Upper lobe of left lung (tissue), 6 donors: ENCODE data around the gene NHLRC2. TPM values are rescaled to one million over a fixed set of nuclear protein-coding genes. Genes with fewer than 3 reads are reported as not detected.
"Not testable (repeated sequence)": the region's sequence is repeated elsewhere in the genome, so short reads cannot be mapped to it uniquely, and the experiment has no call there.

Experiments
- ATAC-seq, 2 donors: fragments of 200-7000 bp; cut with Tn5 transposase; one replicate each; pipeline ENCODE4 v1.9.1; 2022; ENCODE audit warnings: mild to moderate bottlenecking in 2 of 2, moderate library complexity in 2 of 2; ENCODE audit not compliant: low FRiP score in 2 of 2
- DNase-seq, 2 donors: peaks; one replicate each; pipeline ENCODE4 v3.0.0-alpha.2; 2019 to 2020
- H3K27ac ChIP-seq, 4 donors: fragments of 200-600 bp; sonication (generic); one replicate each; pipeline ENCODE4 v1.5.1; 2016 to 2019
- H3K27me3 ChIP-seq, 4 donors: fragments of 200-600 bp; sonication (generic); one replicate each; pipeline ENCODE4 v1.5.1; 2017 to 2019
- H3K36me3 ChIP-seq, 4 donors: fragments of 200-600 bp; sonication (generic); one replicate each; pipeline ENCODE4 v1.5.1; 2016 to 2019
- H3K4me1 ChIP-seq, 4 donors: fragments of 200-600 bp; sonication (generic); one replicate each; pipeline ENCODE4 v1.5.1; 2018 to 2019
- H3K4me3 ChIP-seq, 4 donors: fragments of 200-600 bp; sonication (generic); one replicate each; pipeline ENCODE4 v1.5.1; 2017 to 2019; ENCODE audit warnings: mild to moderate bottlenecking in 2 of 4, moderate library complexity in 1 of 4
- H3K9me3 ChIP-seq, 4 donors: fragments of 200-600 bp; sonication (generic); one replicate each; pipeline ENCODE4 v1.5.1; 2018 to 2019
- CTCF ChIP-seq, 6 experiments: fragments of 450-650 bp in 4 of 6; fragments of 200-600 bp in 2 of 6; sonication (generic) in 2 of 6; IDR thresholded peaks; one replicate each; pipeline ENCODE4 v1.5.1; 2016 to 2019; ENCODE audit warnings: antibody characterized with exemption in 6 of 6
- EP300 ChIP-seq, 4 donors: sonication (generic); formaldehyde crosslinking; IDR thresholded peaks; one replicate each; pipeline ENCODE4 v1.5.1; 2017; ENCODE audit warnings: antibody characterized with exemption in 4 of 4, control low read depth in 2 of 4
- POLR2A ChIP-seq, 4 donors: fragments of 450-650 bp; IDR thresholded peaks; one replicate each; pipeline ENCODE4 v1.5.1; 2016 to 2017; ENCODE audit warnings: antibody characterized with exemption in 4 of 4, mild to moderate bottlenecking in 2 of 4
- POLR2AphosphoS5 ChIP-seq, 2 donors: sonication (generic); formaldehyde crosslinking; IDR thresholded peaks; one replicate each; pipeline ENCODE4 v1.5.1; 2017; ENCODE audit warnings: antibody characterized with exemption in 2 of 2
- WGBS, 2 donors: methylation state at CpG; one replicate each; pipeline ENCODE4 v1.1.5; 2017 to 2018; 5-methylcytosine and 5-hydroxymethylcytosine counted together
- total RNA-seq, 6 donors: library from RNA; depleted of rRNA in 4 of 6; stranded (reverse); fragments of >200 nt in 4 of 6; gene quantifications; one replicate each; pipeline versions ENCODE4 v1.1.0 to v1.2.1, GENCODE V29; 2016 to 2021
- donor health status: DM: no; HTN: no; CAD: no; lungs with moderate emphysema.
- donor health status: DM: no; HTN: yes; CAD: no; lungs with severe emphysema.

The NHLRC2 gene
- total RNA-seq, 6 donors from 2014 or later = 24.2 to 55.5 (median 39.7) TPM

GRCh38 chr10:113941140-113941539, 86.7 kb downstream of the NHLRC2 start:
- ATAC-seq (no peak), DNase-seq (no peak)
- TF ChIP-seq POLR2A (IDR thresholded peaks at IDR 0.05) = no peak
- no peak for TF ChIP-seq POLR2AphosphoS5 (IDR thresholded peaks at IDR 0.05)
- no peak for TF ChIP-seq CTCF (IDR thresholded peaks at IDR 0.05)
- no peak for TF ChIP-seq EP300 (IDR thresholded peaks at IDR 0.05)
- Histone ChIP-seq H3K4me3 (no peak overlapping the region), H3K4me1 (peaks cover 11 to 20% (median 17%) of the 10 kb centered on the region in 4 donors), H3K36me3 (no peaks in the 10 kb centered on the region), H3K27me3 (no peaks in the 10 kb centered on the region), H3K27ac (no peak overlapping the region), H3K9me3 (no peaks in the 10 kb centered on the region)
- WGBS, 2 donors = 90 to 94% methylated on average over 4 of the region's 4 CpGs

- DNase-seq, H3K27ac ChIP-seq, ATAC-seq, H3K27me3 ChIP-seq, H3K4me3 ChIP-seq, H3K9me3 ChIP-seq, H3K36me3 ChIP-seq: not testable (repeated sequence)
- peaks cover 11 to 36% (median 29%) of the 10 kb centered on the region in 4 donors for H3K4me1 ChIP-seq
- whole genome bisulfite sequencing, 2 donors = 92 to 97% methylated on average over 7 of the region's 7 CpGs
Observed at GRCh38 chr10:113943196-113943595, 88.7 kb downstream of the NHLRC2 start.

- 62 to 76% methylated on average over 9 of the region's 9 CpGs for WGBS, 2 donors
- peaks cover 11 to 36% (median 29%) of the 10 kb centered on the region in 4 donors for H3K4me1 ChIP-seq
- no peaks in the 10 kb centered on the region for H3K9me3 ChIP-seq
- no peak for TF ChIP-seq EP300 (IDR thresholded peaks at IDR 0.05)
- TF ChIP-seq POLR2A (IDR thresholded peaks at IDR 0.05) = no peak
- peak in 1 of 2 donors; percentile 38 for TF ChIP-seq POLR2AphosphoS5 (IDR thresholded peaks at IDR 0.05)
- TF ChIP-seq CTCF (IDR thresholded peaks at IDR 0.05) = no peak
- no peaks in the 10 kb centered on the region for H3K36me3 ChIP-seq
- ATAC-seq (peak in 1 of 2 donors; percentile 64), DNase-seq (peak in 1 of 2 donors; percentile 61)
- no peaks in the 10 kb centered on the region for H3K27me3 ChIP-seq
- no peak overlapping the region for H3K4me3 ChIP-seq
- peak overlapping the region; percentile 46 to 79 (median 60) for H3K27ac ChIP-seq
Observed at GRCh38 chr10:113945075-113945686, 90.7 kb downstream of the NHLRC2 start.

GRCh38 chr10:113945687-113946085, 91.2 kb downstream of the NHLRC2 start:
- Histone ChIP-seq H3K4me3 (no peak overlapping the region), H3K4me1 (peaks cover 11 to 36% (median 29%) of the 10 kb centered on the region in 4 donors), H3K27ac (peak overlapping the region; percentile 46 to 79 (median 60)), H3K9me3 (no peaks in the 10 kb centered on the region), H3K27me3 (no peaks in the 10 kb centered on the region), H3K36me3 (no peaks in the 10 kb centered on the region)
- DNase-seq (no peak), ATAC-seq (no peak)
- WGBS, 2 donors = 63 to 91% methylated on average over 4 of the region's 4 CpGs
- TF ChIP-seq POLR2AphosphoS5 (IDR thresholded peaks at IDR 0.05) = peak in 1 of 2 donors; percentile 57
- TF ChIP-seq EP300 (IDR thresholded peaks at IDR 0.05) = peak in 1 of 4 donors; percentile 51
- TF ChIP-seq POLR2A (IDR thresholded peaks at IDR 0.05) = no peak
- no peak for TF ChIP-seq CTCF (IDR thresholded peaks at IDR 0.05)

GRCh38 chr10:113947184-113948041, 93.0 kb downstream of the NHLRC2 start:
- TF ChIP-seq POLR2AphosphoS5 (IDR thresholded peaks at IDR 0.05) = peak in 1 of 2 donors; percentile 47
- no peak for TF ChIP-seq POLR2A (IDR thresholded peaks at IDR 0.05)
- TF ChIP-seq EP300 (IDR thresholded peaks at IDR 0.05) = peak in 2 of 4 donors; percentile 26 to 33
- TF ChIP-seq CTCF (IDR thresholded peaks at IDR 0.05) = no peak
- Histone ChIP-seq H3K27ac (peak overlapping the region; percentile 32 to 79 (median 54)), H3K27me3 (no peaks in the 10 kb centered on the region), H3K4me1 (peaks cover 11 to 36% (median 29%) of the 10 kb centered on the region in 4 donors), H3K36me3 (no peaks in the 10 kb centered on the region), H3K4me3 (no peak overlapping the region), H3K9me3 (no peaks in the 10 kb centered on the region)
- ATAC-seq (peak; percentile 42 to 58), DNase-seq (peak; percentile 7 to 40)
- WGBS, 2 donors = 52 to 57% methylated on average over 11 to 12 of the region's 12 CpGs
